ENCODE data around the gene MRPL52. TPM values are rescaled to one million over a fixed set of nuclear protein-coding genes. Genes with fewer than 3 reads are reported as not detected.
"Not testable (repeated sequence)": the region's sequence is repeated elsewhere in the genome, so short reads cannot be mapped to it uniquely, and the experiment has no call there.

Gene MRPL52
- total RNA-seq, 1 experiment from 2014 or later = 180 TPM

GRCh38 chr14:22849212-22849819 lies 19.6 kb downstream of the MRPL52 start:
- Histone ChIP-seq H2AFZ (ENCODE audit: low read length) (no peak overlapping the region), H3K9ac (ENCODE audit: low read length) (no peak overlapping the region), H3K36me3 (ENCODE audit: low read depth, low read length) (peaks cover 5% of the 10 kb centered on the region), H3K27me3 (ENCODE audit: low read length) (no peaks in the 10 kb centered on the region), H3K9me2 (replicated peaks; ENCODE audit: low read length) (no peaks in the 10 kb centered on the region), H4K20me1 (ENCODE audit: low read length) (no peaks in the 10 kb centered on the region), H3K27ac (ENCODE audit: low read length) (peak overlapping the region; percentile 97), H3K79me2 (ENCODE audit: low read length) (no peaks in the 10 kb centered on the region), H3K4me3 (ENCODE audit: low read length) (no peak overlapping the region), H3K4me2 (ENCODE audit: low read length) (no peak overlapping the region), H3K9me3 (ENCODE audit: low read length) (no peaks in the 10 kb centered on the region), H3K4me1 (ENCODE audit: insufficient read depth, low read length) (peaks cover 39% of the 10 kb centered on the region), H3F3A (ENCODE audit: low read length, unreplicated experiment) (no peaks in the 10 kb centered on the region)
- ChIA-PET POLR2A (ENCODE audit: unreplicated experiment) (interaction anchor here (0.5 to 0.7 kb wide), 2 partner anchors 26 to 257 kb away, joined by 3 read pairs; no protein-coding TSS in a partner anchor), CTCF (no interaction called here)
- BruUV-seq (replicated peaks) = no TSS peak
- TF ChIP-seq EZH2 (IDR thresholded peaks at IDR 0.05; ENCODE audit: low read length, unreplicated experiment) (no peak), EZH2phosphoT487 (IDR thresholded peaks at IDR 0.05; ENCODE audit: borderline replicate concordance, low read length) (no peak)
- TF ChIP-seq, protein P1, sequence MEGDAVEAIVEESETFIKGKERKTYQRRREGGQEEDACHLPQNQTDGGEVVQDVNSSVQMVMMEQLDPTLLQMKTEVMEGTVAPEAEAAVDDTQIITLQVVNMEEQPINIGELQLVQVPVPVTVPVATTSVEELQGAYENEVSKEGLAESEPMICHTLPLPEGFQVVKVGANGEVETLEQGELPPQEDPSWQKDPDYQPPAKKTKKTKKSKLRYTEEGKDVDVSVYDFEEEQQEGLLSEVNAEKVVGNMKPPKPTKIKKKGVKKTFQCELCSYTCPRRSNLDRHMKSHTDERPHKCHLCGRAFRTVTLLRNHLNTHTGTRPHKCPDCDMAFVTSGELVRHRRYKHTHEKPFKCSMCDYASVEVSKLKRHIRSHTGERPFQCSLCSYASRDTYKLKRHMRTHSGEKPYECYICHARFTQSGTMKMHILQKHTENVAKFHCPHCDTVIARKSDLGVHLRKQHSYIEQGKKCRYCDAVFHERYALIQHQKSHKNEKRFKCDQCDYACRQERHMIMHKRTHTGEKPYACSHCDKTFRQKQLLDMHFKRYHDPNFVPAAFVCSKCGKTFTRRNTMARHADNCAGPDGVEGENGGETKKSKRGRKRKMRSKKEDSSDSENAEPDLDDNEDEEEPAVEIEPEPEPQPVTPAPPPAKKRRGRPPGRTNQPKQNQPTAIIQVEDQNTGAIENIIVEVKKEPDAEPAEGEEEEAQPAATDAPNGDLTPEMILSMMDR (conservative IDR thresholded peaks at IDR 0.05; ENCODE audit: low read depth, low read length) = no peak
- intact Hi-C loops (cut with micrococcal nuclease) = no loop called here
- ATAC-seq (no peak), DNase-seq (no peak)

- Histone ChIP-seq H3K36me3 (ENCODE audit: low read depth, low read length) (no peaks in the 10 kb centered on the region), H3K4me3 (ENCODE audit: low read length) (0 out of 2 replicates have a peak overlapping the region, but pooled peaks have one; percentile 11), H3K9me2 (replicated peaks; ENCODE audit: low read length) (no peaks in the 10 kb centered on the region), H2AFZ (ENCODE audit: low read length) (peak overlapping the region; percentile 48), H3K9ac (ENCODE audit: low read length) (peak overlapping the region; percentile 74), H4K20me1 (ENCODE audit: low read length) (no peaks in the 10 kb centered on the region), H3F3A (ENCODE audit: low read length, unreplicated experiment) (no peaks in the 10 kb centered on the region), H3K27ac (ENCODE audit: low read length) (peak overlapping the region; percentile 97), H3K4me2 (ENCODE audit: low read length) (peak overlapping the region; percentile 68), H3K9me3 (ENCODE audit: low read length) (no peaks in the 10 kb centered on the region), H3K79me2 (ENCODE audit: low read length) (no peaks in the 10 kb centered on the region), H3K4me1 (ENCODE audit: insufficient read depth, low read length) (peaks cover 45% of the 10 kb centered on the region), H3K27me3 (ENCODE audit: low read length) (no peaks in the 10 kb centered on the region)
- intact Hi-C loops (cut with micrococcal nuclease) = loop anchor here (1.0 to 10.0 kb wide), 3 partner anchors 14 to 456 kb away; no protein-coding TSS in a partner anchor
- DNase-seq (peak; percentile 92), ATAC-seq (peak; percentile 70)
- BruUV-seq (replicated peaks) = no TSS peak
- ChIA-PET POLR2A (ENCODE audit: unreplicated experiment) (interaction anchor here (0.5 to 1.6 kb wide), 2 partner anchors 13 to 85 kb away, joined by 4 to 14 read pairs; partner anchors contain the start of gene OXA1L), CTCF (interaction anchor here (0.6 to 3.5 kb wide), 9 partner anchors 14 to 295 kb away, joined by 3 to 37 read pairs (median 4); partner anchors contain the start of genes HAUS4 and MMP14)
- TF ChIP-seq, protein P1 (conservative IDR thresholded peaks at IDR 0.05; ENCODE audit: low read depth, low read length) = no peak
- TF ChIP-seq EZH2phosphoT487 (IDR thresholded peaks at IDR 0.05; ENCODE audit: borderline replicate concordance, low read length) (no peak), EZH2 (IDR thresholded peaks at IDR 0.05; ENCODE audit: low read length, unreplicated experiment) (no peak)
Measured at GRCh38 chr14:22850944-22851764, 21.5 kb downstream of the MRPL52 start.

GRCh38 chr14:22852178-22852577 lies 22.5 kb downstream of the MRPL52 start:
- not testable (repeated sequence) for H3K36me3 ChIP-seq (ENCODE audit: low read depth, low read length); H3F3A ChIP-seq (ENCODE audit: low read length, unreplicated experiment); DNase-seq; H3K9me3 ChIP-seq (ENCODE audit: low read length); H3K79me2 ChIP-seq (ENCODE audit: low read length); H3K27me3 ChIP-seq (ENCODE audit: low read length); ATAC-seq; H3K9me2 ChIP-seq (replicated peaks; ENCODE audit: low read length); H2AFZ ChIP-seq (ENCODE audit: low read length); H3K4me3 ChIP-seq (ENCODE audit: low read length); BruUV-seq (replicated peaks); H4K20me1 ChIP-seq (ENCODE audit: low read length)
- H3K27ac ChIP-seq (ENCODE audit: low read length) = peak overlapping the region; percentile 97
- intact Hi-C loops (cut with micrococcal nuclease) = loop anchor here (5.0 to 10.0 kb wide), 2 partner anchors 280 to 457 kb away; no protein-coding TSS in a partner anchor
- POLR2A ChIA-PET (ENCODE audit: unreplicated experiment) = interaction anchor here (0.6 to 1.6 kb wide), 2 partner anchors 14 to 477 kb away, joined by 14 read pairs; no protein-coding TSS in a partner anchor
- peaks cover 45% of the 10 kb centered on the region for H3K4me1 ChIP-seq (ENCODE audit: insufficient read depth, low read length)
- H3K9ac ChIP-seq (ENCODE audit: low read length) = peak overlapping the region; percentile 74
- H3K4me2 ChIP-seq (ENCODE audit: low read length) = peak overlapping the region; percentile 68
- CTCF ChIA-PET = interaction anchor here (1.0 to 3.5 kb wide), 5 partner anchors 17 to 70 kb away, joined by 3 to 37 read pairs (median 5); no protein-coding TSS in a partner anchor

Data from PC-3 (cell line).